ENCODE results near the gene TSPAN4.

TSPAN4 gene

GRCh38 chr11:804599-804964 is 38.1 kb upstream of the TSPAN4 start:
- DNase-seq: no peak

DNA sequence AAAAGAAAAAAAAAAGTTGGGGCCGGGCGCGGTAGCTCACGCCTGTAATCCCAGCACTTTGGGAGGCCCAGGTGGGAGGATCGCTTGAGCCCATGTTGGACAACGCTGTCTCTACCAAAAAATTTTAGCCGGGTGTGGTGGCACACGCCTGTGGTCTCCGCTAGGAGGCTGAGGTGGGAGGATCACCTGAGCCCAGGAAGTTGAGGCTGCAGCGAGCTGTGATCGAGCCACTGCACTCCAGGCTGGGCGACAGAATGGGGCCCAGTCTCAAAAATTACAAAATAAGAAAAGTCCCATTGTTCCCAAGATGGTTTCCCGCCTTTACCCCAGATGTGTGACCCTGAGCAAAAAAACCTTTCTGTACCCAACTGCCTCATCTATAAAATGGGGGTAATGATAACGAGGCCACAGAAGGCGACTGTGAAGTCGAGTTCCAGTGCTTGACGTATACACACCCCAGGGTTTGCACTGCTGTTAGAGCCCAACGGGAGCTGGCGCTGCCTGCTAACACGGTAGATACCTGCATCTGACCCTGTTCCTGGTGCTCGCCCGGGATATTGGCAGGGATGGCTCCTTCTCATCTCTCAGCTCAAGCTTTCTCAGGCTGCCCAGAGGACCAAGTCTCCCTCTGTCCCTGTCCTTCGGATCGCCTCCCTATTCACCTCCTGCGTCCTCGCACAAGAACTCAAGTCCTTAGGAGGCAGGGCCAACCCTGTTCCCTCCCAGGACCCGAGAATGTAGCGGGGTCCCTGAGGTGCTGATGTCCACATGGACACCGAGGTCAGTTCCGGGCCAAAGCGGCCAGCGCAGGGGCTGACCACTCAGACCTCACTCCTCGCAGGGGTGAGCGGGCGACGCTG is 34.0 kb upstream of the TSPAN4 start:
- DNase-seq: no peak

- peak; percentile 94 for DNase-seq
These were observed 33.2 kb upstream of the TSPAN4 start, which contains the start of gene RPLP2 for GRCh38 chr11:809287-810039. Gene RPLP2 (plus strand): TSS chr11:809967. CDS start chr11:810235, 268 bp downstream.

GRCh38 chr11:810040-810567 is 32.5 kb upstream of the TSPAN4 start:
- DNase-seq: no peak

DNA sequence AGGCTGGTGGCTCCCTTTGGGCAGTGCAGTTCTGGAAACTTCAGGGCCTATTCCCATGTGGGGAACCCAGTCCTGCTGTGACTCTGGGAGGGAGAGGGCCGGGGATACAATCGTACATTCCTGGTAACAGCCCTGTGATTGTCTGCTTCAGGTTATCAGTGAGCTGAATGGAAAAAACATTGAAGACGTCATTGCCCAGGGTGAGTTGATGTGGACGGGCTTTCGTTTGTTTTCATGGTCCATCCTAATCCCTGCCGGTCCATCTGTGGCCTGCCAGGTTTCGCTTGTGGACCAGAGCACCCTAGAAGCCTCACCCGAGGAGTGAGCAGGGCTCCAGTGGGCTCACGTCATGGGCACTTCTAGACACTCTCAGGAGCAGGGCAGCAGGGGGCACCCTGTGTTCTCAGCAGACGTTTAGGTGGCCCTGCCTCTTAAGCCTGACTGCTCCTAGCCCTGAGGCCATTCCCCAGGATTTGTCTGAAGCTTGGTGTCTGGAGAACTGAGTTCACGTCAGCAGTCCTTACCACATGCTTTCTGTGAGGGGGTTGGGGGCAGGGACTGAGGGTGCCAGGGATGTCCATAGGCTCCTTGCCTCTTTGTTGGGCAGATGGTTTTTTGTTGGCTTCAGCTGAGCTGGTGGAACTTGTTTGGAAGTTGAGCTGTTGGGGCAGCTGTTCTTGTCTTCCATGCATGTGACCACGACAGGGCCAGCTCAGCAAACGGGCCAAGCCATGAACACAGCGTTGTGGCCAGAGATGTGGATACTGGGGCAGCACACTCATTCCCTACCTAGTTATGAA is 31.0 kb upstream of the TSPAN4 start:
- DNase-seq: no peak

- DNase-seq: no peak
These were observed 30.3 kb upstream of the TSPAN4 start for GRCh38 chr11:812390-812789.

DNA sequence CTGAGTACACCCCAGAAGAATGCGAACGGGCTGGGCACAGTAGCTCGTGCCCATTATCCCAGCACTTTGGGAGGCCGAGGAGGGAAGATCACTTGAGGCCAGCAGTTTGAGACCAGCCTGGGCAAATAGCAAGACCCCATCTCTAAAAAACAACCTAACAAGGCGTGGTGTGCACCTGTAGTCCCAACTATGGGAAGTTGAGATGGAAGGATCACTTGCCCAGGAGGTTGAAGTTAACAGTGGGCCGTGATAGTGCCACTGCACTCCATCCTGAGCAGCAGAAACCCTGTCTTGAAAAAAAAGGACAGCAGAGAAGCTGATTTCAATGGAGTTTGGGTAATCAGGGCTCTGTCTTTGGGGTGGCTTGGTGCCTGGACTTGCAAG is 29.6 kb upstream of the TSPAN4 start:
- no peak for DNase-seq

- DNase-seq: no peak
These were observed 29.1 kb upstream of the TSPAN4 start for GRCh38 chr11:813456-814096.

- no peak for DNase-seq
These were observed 26.8 kb upstream of the TSPAN4 start for GRCh38 chr11:815675-816432.

- no peak for DNase-seq
These were observed 26.2 kb upstream of the TSPAN4 start for GRCh38 chr11:816433-816779.

DNA sequence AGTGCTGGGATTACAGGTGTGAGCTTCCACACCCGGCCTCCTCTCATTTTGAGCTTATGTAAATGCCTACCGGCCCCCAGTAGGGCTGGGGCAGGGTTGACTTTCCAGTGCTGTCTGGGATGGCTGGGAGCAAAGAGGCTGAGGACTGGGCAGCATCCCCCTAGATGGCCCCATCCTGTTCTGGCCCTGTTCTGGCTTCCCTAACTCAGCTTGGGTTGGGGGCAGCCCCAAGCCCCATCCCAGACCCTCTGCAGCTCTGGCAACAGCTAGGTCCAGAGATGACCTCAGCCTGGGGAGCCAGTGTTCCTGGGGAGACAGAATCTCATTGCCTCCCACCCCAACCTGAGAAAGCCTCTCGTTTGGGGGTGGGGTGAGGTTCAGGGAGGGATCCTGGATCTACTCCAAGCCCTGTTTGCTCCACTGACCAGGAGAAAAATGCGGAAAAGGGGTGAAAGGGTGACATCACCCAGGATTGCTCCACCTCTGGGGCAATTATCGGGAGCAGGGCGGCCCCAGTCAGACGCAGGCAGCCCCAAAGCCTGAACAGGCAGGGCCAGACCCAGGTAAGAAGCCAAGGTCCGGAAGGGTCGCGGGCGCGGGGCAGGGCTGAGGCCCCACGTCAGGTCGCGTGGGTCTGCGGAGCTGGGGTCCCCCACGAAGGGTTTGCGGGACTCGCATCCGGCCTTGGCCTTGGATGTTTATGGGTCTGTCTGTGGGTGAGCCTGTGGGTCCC is 24.1 kb upstream of the TSPAN4 start, which contains the start of gene PNPLA2:
Gene PNPLA2, plus strand, starts transcription at position 519 of the 733 bp plus-strand sequence. CDS start 805 bp downstream, outside the sequence.
- no peak for DNase-seq

DNA sequence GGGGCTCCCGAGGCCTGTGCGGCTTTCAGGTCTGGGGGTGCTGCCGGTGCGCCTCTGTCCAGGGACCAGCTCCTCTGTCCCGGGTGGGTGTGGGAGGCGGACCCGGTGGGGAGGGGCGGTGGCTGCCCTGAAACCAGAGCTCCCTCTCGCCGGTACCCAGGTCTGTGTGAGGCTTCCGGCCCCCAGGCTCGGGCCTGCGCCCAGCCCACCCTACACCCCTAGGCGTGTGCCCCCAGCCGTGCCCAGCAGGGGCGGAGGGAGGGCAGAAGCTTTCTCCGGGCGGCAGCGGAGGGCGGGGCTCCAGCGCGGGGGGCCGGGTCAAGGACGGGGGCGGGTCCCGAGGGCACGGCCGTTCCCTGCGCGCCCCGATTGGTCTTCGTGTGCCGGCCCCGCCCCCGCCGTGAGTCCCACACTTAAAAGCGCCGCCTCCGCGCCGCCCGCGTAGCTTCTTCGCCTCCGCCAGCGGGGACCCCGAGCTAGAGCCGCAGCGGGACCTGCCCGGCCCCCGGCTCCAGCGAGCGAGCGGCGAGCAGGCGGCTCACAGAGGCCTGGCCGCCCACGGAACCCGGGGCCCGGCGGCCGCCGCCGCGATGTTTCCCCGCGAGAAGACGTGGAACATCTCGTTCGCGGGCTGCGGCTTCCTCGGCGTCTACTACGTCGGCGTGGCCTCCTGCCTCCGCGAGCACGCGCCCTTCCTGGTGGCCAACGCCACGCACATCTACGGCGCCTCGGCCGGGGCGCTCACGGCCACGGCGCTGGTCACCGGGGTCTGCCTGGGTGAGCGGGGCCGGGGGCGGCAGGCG is 23.3 kb upstream of the TSPAN4 start:
- peak; percentile 88 for DNase-seq

DNA sequence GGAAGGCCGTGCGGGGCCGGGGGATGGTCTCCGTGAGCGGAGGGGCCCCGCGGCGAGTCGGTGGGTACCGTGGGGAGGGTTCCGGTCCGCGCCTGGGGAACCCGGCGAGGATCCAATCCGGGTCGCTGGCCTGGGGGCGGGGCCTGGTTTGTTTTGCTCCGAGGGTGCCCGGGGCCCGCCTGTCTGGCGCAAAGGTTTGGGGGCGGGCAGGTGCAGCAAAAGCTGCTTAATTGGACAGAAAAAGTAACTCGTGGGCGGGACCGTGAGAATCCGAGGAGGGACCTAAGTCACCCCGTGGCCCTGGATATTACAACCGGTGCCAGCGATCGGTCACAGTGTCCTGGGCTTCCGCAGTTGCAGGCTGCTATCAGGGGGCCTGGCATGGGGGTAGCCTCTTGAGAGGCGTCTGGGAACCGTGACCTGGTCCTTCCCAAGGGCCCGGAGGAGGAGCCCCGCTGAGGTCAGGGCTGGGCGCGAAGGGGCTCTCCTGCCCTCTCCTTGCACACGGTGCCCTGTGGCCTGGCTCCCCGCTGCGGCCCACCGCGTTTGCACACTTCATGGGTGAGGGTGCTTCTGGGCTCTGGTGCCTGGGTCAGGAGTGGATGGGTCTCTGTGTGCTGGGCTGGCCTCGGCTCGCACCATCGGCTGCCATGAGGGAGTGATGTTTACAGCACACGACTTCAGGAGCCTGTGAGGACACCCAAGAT is 22.6 kb upstream of the TSPAN4 start:
- DNase-seq: peak; percentile 74

GRCh38 chr11:820655-821511 is 21.8 kb upstream of the TSPAN4 start:
- no peak for DNase-seq

GRCh38 chr11:821512-822371 is 20.9 kb upstream of the TSPAN4 start:
- DNase-seq: no peak

DNA sequence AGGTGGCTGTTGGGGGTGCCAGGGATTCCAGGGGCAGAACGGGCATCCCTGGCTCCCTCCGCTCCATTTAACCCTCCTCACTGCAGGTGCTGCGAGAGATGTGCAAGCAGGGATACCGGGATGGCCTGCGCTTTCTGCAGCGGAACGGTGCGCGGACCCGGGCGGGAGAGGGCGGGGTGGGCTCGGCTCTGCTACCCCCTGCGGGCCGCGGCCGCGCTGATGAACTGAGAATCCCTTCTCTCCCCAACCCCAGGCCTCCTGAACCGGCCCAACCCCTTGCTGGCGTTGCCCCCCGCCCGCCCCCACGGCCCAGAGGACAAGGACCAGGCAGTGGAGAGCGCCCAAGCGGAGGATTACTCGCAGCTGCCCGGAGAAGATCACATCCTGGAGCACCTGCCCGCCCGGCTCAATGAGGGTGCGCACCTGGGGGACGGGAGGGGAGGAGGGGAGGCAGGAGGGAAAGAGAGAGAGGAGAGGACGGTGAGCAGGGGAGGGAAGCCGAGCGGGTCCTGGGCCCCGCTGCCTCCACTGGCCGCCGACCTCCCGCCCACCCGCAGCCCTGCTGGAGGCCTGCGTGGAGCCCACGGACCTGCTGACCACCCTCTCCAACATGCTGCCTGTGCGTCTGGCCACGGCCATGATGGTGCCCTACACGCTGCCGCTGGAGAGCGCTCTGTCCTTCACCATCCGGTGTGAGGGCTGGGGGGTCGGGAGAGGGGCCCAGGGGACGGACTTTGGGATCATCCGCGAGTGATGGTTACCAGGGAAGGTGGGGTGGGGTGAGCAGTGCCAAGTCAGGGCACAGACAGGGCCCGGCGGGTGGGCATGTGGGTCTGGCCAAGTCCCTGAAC is 19.0 kb upstream of the TSPAN4 start:
- no peak for DNase-seq

Measured in NCI-H1436 (cell line).